OCI-LY3 (cell line): ENCODE results near the gene EGR1.

Experiments
- EZH2phosphoT487 ChIP-seq: fragments of 200-600 bp; shearing (Covaris generic); IDR thresholded peaks from 2 replicates; pipeline ENCODE4 v1.6.1; 2018; ENCODE audit warnings: antibody characterized with exemption, mixed run types, low read depth
- TF ChIP-seq, protein P1 (sequence below): fragments of 200-600, 300-600 bp; sonication (generic); IDR thresholded peaks from 2 replicates; pipeline ENCODE4 v1.5.1; 2014; ENCODE audit warnings: antibody characterized with exemption, low read length, low read depth

DNA sequence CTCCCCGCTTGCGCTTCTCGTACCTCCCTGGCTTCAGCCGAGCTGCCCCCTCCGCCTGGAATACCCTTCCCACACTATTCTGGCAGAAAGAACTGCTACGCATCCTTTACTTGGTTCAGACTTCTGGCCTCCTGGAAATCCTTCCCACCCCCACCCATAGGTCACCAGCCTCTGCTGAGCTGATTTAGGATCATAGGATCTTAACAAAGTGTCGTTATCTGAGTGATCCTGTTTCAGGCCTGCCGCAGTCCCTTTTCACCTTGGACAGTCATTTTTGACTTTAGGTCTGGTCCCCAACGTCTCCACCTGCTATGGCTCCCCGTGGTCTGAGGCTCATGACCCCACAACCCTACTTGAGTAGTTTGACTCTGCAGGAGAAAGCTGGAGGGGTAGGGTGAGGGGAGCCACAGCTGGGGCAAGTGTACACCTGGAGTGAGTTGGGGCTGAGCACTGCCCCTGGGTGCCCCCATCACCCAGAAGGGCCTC lies 27.3 kb downstream of the EGR1 start:
- TF ChIP-seq, protein P1, sequence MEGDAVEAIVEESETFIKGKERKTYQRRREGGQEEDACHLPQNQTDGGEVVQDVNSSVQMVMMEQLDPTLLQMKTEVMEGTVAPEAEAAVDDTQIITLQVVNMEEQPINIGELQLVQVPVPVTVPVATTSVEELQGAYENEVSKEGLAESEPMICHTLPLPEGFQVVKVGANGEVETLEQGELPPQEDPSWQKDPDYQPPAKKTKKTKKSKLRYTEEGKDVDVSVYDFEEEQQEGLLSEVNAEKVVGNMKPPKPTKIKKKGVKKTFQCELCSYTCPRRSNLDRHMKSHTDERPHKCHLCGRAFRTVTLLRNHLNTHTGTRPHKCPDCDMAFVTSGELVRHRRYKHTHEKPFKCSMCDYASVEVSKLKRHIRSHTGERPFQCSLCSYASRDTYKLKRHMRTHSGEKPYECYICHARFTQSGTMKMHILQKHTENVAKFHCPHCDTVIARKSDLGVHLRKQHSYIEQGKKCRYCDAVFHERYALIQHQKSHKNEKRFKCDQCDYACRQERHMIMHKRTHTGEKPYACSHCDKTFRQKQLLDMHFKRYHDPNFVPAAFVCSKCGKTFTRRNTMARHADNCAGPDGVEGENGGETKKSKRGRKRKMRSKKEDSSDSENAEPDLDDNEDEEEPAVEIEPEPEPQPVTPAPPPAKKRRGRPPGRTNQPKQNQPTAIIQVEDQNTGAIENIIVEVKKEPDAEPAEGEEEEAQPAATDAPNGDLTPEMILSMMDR, result no peak
- TF ChIP-seq EZH2phosphoT487, result no peak
